Brain microvascular endothelial cell (primary cell): ENCODE measurements around the gene TRIP4.

Experiments
- DNase-seq: peaks from one replicate; pipeline ENCODE4 v3.0.0-alpha.2; 2020
- H3K27ac ChIP-seq: fragments of 250-450 bp; sonication (Bioruptor Pico); 2 replicates; pipeline ENCODE4 v1.5.1; 2020; ENCODE audit warnings: mild to moderate bottlenecking, moderate library complexity
- H3K27me3 ChIP-seq: fragments of 250-450 bp; sonication (Bioruptor Pico); replicated peaks from 2 replicates; pipeline ENCODE4 v1.5.1; 2020; ENCODE audit warnings: mild to moderate bottlenecking
- H3K36me3 ChIP-seq: fragments of 250-450 bp; sonication (Bioruptor Pico); replicated peaks from 2 replicates; pipeline ENCODE4 v1.5.1; 2020; ENCODE audit warnings: mild to moderate bottlenecking
- H3K4me3 ChIP-seq: 2 replicates; pipeline ENCODE4 v1.5.1; 2011; ENCODE audit warnings: low read depth, mild to moderate bottlenecking, control low read depth, low read length, moderate library complexity
- in situ Hi-C: cut with HindIII; loops from 2 replicates; pipeline ENCODE4 v1.10.0; 2017; ENCODE audit warnings: low sequenced_read_pairs, low pct_ligation_motif_present
- TF ChIP-seq, protein P1 (sequence below): IDR thresholded peaks from 2 replicates; pipeline ENCODE4 v1.5.1; 2011; ENCODE audit warnings: low read depth, mild to moderate bottlenecking, moderate library complexity, low read length, control low read depth, inconsistent platforms; ENCODE audit errors: missing control alignments

TRIP4 gene

DNA sequence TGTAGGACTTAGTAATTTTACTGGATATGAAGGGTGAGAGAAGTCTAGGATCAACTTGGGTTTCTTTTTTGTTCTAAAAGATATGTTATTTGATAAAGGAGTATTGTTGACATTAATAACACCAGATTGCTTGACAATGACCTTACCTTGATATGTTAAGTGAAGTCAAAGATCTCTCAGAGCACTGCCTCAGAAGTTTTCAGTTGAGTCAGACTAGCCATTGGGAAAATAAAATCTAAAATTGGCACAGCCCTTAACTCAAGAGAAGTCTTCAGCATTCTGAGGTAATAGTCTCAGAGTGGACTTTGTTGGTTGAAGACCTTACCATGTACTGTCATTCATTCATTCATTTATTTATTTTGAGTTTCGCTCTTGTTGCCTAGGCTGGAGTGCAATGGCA is 50.3 kb downstream of the TRIP4 start:
- Histone ChIP-seq H3K27me3 (no peaks in the 10 kb centered on the region), H3K4me3 (no peak overlapping the region), H3K27ac (no peak overlapping the region), H3K36me3 (no peaks in the 10 kb centered on the region)
- no peak for DNase-seq
- TF ChIP-seq, protein P1, sequence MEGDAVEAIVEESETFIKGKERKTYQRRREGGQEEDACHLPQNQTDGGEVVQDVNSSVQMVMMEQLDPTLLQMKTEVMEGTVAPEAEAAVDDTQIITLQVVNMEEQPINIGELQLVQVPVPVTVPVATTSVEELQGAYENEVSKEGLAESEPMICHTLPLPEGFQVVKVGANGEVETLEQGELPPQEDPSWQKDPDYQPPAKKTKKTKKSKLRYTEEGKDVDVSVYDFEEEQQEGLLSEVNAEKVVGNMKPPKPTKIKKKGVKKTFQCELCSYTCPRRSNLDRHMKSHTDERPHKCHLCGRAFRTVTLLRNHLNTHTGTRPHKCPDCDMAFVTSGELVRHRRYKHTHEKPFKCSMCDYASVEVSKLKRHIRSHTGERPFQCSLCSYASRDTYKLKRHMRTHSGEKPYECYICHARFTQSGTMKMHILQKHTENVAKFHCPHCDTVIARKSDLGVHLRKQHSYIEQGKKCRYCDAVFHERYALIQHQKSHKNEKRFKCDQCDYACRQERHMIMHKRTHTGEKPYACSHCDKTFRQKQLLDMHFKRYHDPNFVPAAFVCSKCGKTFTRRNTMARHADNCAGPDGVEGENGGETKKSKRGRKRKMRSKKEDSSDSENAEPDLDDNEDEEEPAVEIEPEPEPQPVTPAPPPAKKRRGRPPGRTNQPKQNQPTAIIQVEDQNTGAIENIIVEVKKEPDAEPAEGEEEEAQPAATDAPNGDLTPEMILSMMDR = no peak
- in situ Hi-C loops = no loop called here

GRCh38 chr15:64438653-64439447 is 51.2 kb downstream of the TRIP4 start:
- Histone ChIP-seq H3K27me3 (no peaks in the 10 kb centered on the region), H3K27ac (no peak overlapping the region), H3K4me3 (no peak overlapping the region), H3K36me3 (no peaks in the 10 kb centered on the region)
- TF ChIP-seq, protein P1 = no peak
- no peak for DNase-seq
- in situ Hi-C loops = no loop called here

DNA sequence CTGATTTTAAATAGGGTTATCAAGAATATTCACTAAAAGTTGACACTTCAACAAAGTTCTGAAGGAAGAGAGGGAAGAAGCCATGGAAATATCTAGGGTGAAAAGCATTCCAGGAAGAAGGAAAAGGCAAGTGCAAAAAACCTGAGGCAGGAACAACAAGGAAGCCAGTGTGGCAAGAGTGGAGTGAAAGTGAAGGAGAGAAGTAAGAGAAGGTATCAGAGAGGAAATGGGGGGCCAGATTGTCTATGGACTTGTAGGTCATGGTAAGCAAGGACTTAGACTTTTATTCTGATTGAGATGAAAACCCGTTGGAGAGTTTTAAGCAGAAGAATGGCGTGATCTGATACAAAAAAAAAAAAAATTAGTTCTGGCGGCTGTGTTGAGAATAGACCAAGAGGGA is 54.2 kb downstream of the TRIP4 start:
- no peak overlapping the region for H3K27ac ChIP-seq
- no peak for DNase-seq
- no peak overlapping the region for H3K4me3 ChIP-seq
- TF ChIP-seq, protein P1 = no peak
- peaks cover 8% of the 10 kb centered on the region for H3K36me3 ChIP-seq
- no peaks in the 10 kb centered on the region for H3K27me3 ChIP-seq
- in situ Hi-C loops = no loop called here

GRCh38 chr15:64443016-64443415 is 55.4 kb downstream of the TRIP4 start:
- TF ChIP-seq, protein P1 = no peak
- DNase-seq = no peak
- in situ Hi-C loops = no loop called here
- Histone ChIP-seq H3K36me3 (peaks cover 16% of the 10 kb centered on the region), H3K27ac (peak overlapping the region; percentile 80), H3K4me3 (no peak overlapping the region), H3K27me3 (no peaks in the 10 kb centered on the region)

DNA sequence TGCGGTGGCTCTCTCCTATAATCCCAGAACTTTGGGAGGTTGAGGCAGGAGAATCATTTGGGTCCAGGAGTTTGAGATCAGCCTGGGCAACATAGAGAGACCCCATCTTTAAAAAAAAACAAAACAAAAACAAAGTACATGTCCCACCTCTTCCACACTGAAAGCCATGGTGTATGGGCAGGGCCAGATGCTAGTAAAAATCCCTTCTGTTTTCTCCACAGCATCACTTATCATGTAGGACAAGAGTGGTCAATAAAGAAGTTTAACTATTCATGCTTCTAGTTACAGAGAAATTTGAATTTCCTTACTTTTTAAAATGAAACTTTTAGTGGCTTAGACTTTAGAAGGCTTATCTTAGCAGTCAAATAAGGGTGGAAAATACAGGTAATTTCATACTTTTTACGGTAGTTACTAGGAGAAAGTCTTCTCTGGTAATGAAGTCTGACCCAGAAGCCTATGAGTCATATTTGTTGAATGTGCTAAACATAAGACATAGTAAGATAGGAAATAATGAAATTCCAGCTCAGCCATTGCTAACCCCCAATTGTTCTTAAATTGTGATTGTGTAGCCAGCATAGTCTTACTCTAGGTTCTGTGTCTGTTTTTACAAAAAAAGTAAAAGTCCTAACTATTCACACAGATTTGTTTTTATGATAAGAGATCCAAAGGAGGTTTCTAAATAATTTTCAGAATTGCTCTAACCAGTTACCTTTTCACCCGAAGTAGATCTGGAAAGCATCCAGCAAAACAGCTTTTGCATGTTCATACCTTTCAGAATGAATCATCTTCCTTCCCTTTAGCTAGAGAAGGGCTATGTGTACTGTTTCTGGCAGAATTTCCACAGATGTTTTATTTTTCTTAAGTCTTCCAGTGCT is 56.3 kb downstream of the TRIP4 start:
- in situ Hi-C loops = no loop called here
- H3K27ac ChIP-seq = peak overlapping the region; percentile 80
- peak; percentile 69 for DNase-seq
- H3K36me3 ChIP-seq = peaks cover 20% of the 10 kb centered on the region
- H3K4me3 ChIP-seq = no peak overlapping the region
- TF ChIP-seq, protein P1 = no peak
- H3K27me3 ChIP-seq = no peaks in the 10 kb centered on the region
